NAMALWA (cell line): ENCODE data around the gene DENND1A.
"Not testable (repeated sequence)": the region's sequence is repeated elsewhere in the genome, so short reads cannot be mapped to it uniquely, and the experiment has no call there.

Experiments used
- DNase-seq: peaks from one replicate; pipeline ENCODE4 v3.0.0-alpha.2; 2015; ENCODE audit warnings: low spot score

The DENND1A gene

DNA sequence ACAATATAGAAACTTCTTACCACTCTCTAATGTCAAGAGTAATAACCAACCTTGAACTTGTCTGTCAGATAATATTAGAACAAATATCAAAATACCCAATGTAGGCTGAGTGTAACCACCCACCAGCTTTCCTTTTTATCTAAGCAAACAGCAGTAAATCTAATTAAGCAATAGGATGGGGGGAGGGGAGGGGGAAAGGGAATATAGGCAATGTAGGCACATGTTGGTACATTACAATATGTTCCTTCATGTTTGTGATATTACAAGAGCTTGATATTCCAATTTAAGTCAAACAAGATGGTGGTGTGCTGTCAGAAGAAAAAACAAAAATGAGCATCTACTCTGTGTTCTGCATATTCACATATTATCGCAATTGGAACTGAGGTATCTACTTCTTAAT is 158.2 kb downstream of the DENND1A start:
- DNase-seq: no peak

DNA sequence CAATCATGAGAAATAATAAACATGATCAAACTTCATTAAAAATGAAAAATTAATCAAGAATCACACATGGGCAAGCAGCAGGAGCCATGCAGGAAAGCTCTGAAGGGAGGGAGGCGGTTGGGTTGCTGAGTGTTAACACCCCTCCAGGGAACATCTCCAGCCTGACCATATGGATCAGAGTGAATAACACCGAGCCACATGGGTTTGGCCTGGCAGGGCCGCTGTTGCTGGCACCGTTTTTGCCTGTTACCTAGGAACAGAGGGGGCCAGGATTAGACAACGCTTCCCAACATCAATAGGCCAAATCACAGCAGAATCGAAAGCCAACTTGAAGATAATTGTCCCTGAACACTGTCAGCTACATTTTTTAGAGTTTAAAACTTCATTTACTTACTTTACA is 160.2 kb downstream of the DENND1A start:
- DNase-seq: no peak

DNA sequence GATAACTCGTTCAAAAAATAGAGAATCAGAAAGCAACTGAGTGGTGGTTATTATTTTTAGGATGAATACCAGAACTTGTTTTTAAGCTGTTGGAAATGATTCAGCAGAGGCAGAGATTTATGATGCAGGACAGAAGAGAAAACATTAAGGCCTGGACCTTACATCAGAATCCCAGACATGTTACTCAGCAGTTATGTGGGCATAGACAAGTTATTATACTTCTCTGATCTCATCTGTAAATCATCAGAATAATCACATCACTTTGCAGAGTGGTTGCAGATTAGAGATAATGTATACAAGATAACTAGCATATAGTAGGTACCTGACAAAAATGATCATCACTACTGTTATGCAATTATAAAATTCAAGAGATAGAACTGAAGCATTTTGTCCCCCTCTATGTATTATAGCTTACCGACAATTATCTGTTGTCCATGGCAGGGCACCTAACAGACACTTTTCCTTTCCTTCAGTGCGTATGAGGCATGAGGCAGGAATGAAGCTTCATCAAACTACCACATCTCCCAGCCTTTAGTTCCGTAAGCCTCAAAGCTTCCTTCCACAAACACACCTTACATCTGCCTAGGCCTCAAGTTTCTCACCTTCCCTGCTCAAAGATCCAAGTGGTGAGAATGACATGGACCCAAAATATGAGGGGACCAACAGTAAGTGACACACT is 165.9 kb downstream of the DENND1A start:
- no peak for DNase-seq

- DNase-seq: no peak
Observed at GRCh38 chr9:123761905-123762605, 167.9 kb downstream of the DENND1A start.

- DNase-seq: no peak
Observed at GRCh38 chr9:123757960-123758359, 172.0 kb downstream of the DENND1A start.

- DNase-seq: no peak
Observed at GRCh38 chr9:123757547-123757946, 172.4 kb downstream of the DENND1A start.

- no peak for DNase-seq
Observed at GRCh38 chr9:123756484-123757106, 173.3 kb downstream of the DENND1A start.

GRCh38 chr9:123753669-123754258 is 176.2 kb downstream of the DENND1A start:
- no peak for DNase-seq

DNA sequence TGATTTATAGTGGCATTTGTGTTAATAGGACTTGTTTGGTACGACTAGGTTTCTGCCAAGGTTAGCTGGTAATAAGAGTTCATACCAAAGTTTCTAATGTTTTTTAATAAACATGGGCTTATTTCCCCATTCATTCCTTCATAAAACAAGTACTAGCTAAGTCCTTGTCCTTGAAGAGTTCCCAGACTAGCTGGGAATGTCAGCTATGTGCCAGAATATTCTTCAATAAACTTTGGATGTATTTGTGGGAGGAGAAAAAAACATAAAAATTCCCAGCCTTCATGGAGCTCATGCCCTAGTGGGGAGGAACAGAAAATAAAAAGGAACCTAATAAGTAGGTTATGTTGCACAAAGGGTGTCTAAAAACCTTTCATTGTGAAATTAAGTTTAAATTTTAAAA is 176.9 kb downstream of the DENND1A start:
- no peak for DNase-seq

- DNase-seq: peak; percentile 37
Observed at GRCh38 chr9:123749580-123750202, 180.2 kb downstream of the DENND1A start.

- no peak for DNase-seq
Observed at GRCh38 chr9:123746765-123747164, 183.2 kb downstream of the DENND1A start.

- no peak for DNase-seq
Observed at GRCh38 chr9:123745933-123746332, 184.0 kb downstream of the DENND1A start.

GRCh38 chr9:123745451-123745850 is 184.5 kb downstream of the DENND1A start:
- no peak for DNase-seq

DNA sequence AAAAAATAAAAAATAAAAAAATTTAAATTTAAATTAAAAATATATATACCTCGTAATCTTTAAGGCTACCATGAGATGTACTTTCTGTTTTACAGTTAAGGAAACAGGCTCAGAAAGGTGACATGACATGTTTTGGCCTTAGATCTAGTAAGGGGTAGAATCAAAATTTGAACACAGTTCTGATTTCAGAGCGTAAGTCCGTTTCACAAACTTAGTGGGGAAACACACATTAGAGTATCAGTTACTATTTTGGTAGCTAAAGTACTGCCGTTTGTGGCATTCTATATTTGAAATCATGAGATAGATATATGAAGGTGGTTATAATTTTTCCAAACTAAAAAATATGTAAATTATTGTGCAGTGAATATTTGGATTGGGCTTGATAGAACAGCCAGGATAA is 186.2 kb downstream of the DENND1A start:
- DNase-seq: no peak

- no peak for DNase-seq
Observed at GRCh38 chr9:123742009-123742767, 187.7 kb downstream of the DENND1A start.

DNA sequence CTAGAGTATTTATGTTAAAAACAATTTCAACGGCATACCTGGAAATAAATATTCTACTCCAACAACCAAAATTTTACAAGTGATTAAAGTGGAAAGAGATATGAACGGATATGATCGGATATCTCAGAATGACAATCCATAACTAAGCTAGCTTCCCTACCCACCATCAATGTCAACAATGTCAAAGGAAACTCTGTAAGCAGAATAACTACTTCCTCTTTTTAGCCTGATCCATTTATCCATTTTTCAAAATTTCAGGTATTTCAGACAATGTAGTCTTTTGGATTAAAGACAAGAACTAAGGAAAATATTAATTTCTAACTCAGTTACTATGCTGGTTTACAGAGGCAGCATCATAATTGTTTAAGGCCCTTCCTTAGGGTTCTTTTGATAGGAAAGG is 188.7 kb downstream of the DENND1A start:
- DNase-seq: no peak

DNA sequence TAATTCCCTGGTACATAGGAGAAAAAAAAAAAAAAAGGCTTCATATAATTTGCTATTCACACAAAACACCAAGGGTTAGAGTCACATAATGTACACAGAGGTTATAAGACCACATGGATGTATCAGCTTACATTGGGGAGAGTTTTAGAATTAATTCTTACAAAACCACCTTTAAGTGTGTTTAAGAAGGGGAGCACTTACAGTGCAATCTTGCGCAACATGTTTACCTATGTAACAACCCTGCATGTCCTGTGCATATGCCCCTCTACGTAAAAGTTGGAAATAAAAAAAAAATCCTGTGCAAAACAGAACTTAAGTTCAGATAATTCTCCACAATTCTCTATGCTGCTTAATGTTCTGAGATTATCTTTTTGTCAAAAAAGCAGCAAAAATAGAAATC is 190.0 kb downstream of the DENND1A start:
- DNase-seq: no peak

- DNase-seq: no peak
Observed at GRCh38 chr9:123739387-123739786, 190.5 kb downstream of the DENND1A start.

GRCh38 chr9:123738648-123739047 is 191.3 kb downstream of the DENND1A start:
- no peak for DNase-seq

DNA sequence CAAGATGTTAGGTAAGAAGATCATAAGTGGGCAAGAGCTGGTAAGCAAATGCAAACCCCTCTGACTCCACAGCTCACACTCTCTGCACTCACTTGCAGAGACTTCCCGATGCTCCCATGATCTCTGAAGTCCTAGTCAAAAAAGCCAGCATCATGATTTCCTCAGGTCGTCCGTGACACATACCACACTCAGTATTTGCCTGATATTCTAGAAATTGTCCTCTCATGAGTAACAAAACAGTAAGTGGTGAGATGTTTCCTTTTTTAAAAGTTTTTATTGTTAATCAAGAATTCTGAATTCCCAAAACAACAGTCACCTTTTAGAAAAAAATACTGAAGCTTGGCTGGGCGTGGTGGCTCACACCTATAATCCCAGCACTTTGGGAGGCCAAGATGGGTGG is 194.6 kb downstream of the DENND1A start:
- DNase-seq: no peak

GRCh38 chr9:123728571-123728970 is 201.4 kb downstream of the DENND1A start:
- not testable (repeated sequence) for DNase-seq

DNA sequence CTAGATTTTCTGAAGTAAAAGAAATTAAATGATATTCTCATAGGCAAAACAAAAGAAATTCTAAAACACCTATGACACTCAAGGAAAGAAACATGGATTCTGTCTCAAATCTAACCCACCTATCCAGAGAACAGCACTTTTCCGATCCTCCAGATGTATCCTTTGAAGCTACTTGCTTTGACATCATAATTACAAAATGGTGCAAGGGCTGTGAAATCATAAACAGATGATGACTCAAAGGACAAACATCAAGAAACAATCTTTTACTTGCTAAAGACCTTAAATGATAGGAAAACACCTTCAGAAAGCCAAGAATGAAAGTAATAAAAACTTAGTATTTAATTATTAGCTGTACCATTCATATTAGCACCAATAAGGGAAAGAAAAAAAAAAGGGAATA is 202.6 kb downstream of the DENND1A start:
- no peak for DNase-seq
